22Rv1 (cell line): Measurements from ENCODE around the gene RAB17.

ENCODE experiments used
- ZFX ChIP-seq: fragments of 450-650 bp; IDR thresholded peaks from 2 replicates; pipeline ENCODE4 v1.6.1; 2017; ENCODE audit warnings: antibody characterized with exemption, borderline replicate concordance
- TF ChIP-seq, protein P1 (sequence below): fragments of 450-650 bp; IDR thresholded peaks from 2 replicates; pipeline ENCODE4 v1.5.1; 2017; ENCODE audit warnings: mild to moderate bottlenecking

DNA sequence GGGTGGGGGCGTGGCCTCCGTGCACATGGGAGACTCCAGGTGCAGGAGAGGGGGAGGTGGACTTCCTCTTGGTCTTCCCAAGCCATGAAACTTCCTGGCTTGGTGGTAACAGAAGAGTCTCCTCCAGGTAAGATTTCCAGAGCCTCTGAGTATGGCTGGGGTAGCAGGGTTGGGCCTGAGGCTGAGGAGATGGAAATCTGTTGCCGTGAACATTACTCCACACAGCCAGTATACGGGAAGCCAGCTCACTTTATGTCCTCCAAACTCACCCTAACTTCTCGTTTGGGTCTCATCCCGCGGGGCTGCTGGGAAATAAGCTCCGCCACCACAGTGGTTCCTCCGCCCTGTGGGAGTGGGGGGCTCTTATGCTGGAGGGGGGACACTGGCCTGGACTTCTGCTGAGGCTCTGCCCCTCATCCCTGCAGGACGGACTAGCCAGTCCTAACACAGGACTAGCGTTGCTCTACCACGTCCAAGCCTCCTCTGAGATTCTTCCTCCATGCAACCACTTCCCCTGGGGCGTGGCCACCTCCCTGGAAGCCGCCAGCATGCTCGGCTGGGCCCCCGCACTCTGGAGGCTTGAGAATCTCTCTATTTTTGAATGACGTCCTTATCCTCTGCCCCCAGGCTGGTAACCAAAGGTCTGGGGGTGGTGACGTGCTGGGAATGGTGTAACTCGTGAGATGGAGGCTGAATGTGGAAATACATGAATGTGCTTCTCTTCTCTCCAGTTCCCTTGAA lies 777 bp upstream of the RAB17 start:
- TF ChIP-seq, protein P1, sequence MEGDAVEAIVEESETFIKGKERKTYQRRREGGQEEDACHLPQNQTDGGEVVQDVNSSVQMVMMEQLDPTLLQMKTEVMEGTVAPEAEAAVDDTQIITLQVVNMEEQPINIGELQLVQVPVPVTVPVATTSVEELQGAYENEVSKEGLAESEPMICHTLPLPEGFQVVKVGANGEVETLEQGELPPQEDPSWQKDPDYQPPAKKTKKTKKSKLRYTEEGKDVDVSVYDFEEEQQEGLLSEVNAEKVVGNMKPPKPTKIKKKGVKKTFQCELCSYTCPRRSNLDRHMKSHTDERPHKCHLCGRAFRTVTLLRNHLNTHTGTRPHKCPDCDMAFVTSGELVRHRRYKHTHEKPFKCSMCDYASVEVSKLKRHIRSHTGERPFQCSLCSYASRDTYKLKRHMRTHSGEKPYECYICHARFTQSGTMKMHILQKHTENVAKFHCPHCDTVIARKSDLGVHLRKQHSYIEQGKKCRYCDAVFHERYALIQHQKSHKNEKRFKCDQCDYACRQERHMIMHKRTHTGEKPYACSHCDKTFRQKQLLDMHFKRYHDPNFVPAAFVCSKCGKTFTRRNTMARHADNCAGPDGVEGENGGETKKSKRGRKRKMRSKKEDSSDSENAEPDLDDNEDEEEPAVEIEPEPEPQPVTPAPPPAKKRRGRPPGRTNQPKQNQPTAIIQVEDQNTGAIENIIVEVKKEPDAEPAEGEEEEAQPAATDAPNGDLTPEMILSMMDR, result no peak
- TF ChIP-seq ZFX, result no peak
